Mesenchymal stem cell (in vitro differentiated cells and primary cell): ENCODE results near the gene PXDN.

Source experiments
- DNase-seq: peaks from one replicate; pipeline ENCODE4 v3.0.0-alpha.2; 2013
- H2AFZ ChIP-seq: one replicate; pipeline ENCODE4 v1.6.1; 2013; ENCODE audit warnings: low read depth, mild to moderate bottlenecking, control low read depth, inconsistent platforms, low read length, moderate library complexity
- H2AK5ac ChIP-seq: 2 replicates; pipeline ENCODE4 v1.6.1; 2013; ENCODE audit warnings: low read length, moderate library complexity, mild to moderate bottlenecking, inconsistent platforms; ENCODE audit not compliant: severe bottlenecking
- H2BK120ac ChIP-seq: one replicate; pipeline ENCODE4 v1.6.1; 2013; ENCODE audit warnings: low read depth, mild to moderate bottlenecking, inconsistent platforms, low read length, moderate library complexity
- H2BK12ac ChIP-seq, 2 experiments: one replicate each; pipeline ENCODE4 v1.6.1; 2013; ENCODE audit warnings: inconsistent platforms in 2 of 2, low read length in 2 of 2, mild to moderate bottlenecking in 2 of 2, moderate library complexity in 2 of 2, control low read depth in 1 of 2
- H2BK15ac ChIP-seq: one replicate; pipeline ENCODE4 v1.6.1; 2013; ENCODE audit warnings: mild to moderate bottlenecking, low read depth, inconsistent platforms; ENCODE audit not compliant: poor library complexity, severe bottlenecking
- H2BK5ac ChIP-seq: 2 replicates; pipeline ENCODE4 v1.6.1; 2013; ENCODE audit warnings: low read depth, mild to moderate bottlenecking, low read length, control low read depth, inconsistent platforms; ENCODE audit not compliant: poor library complexity, severe bottlenecking
- H3K14ac ChIP-seq, 2 experiments: one replicate each; pipeline ENCODE4 v1.6.1; 2013; ENCODE audit warnings: inconsistent platforms in 2 of 2, low read length in 2 of 2, control low read depth in 1 of 2, mild to moderate bottlenecking in 1 of 2, moderate library complexity in 1 of 2
- H3K18ac ChIP-seq, 2 experiments: one replicate each; pipeline ENCODE4 v1.6.1; 2013; ENCODE audit warnings: inconsistent platforms in 2 of 2, low read length in 2 of 2, control low read depth in 1 of 2, low read depth in 1 of 2, mild to moderate bottlenecking in 1 of 2
- H3K23ac ChIP-seq, 2 experiments: one replicate each; pipeline ENCODE4 v1.6.1; 2013; ENCODE audit warnings: inconsistent platforms in 2 of 2, low read length in 2 of 2, mild to moderate bottlenecking in 2 of 2, moderate library complexity in 2 of 2, control low read depth in 1 of 2
- H3K27ac ChIP-seq: 2 replicates; pipeline ENCODE4 v1.5.1; 2013; ENCODE audit warnings: mild to moderate bottlenecking, moderate library complexity, low read length, control low read depth, inconsistent platforms; ENCODE audit not compliant: poor library complexity, severe bottlenecking
- H3K27me3 ChIP-seq, 2 experiments: 2 replicates each; pipeline versions ENCODE4 v1.6.1 to v1.7.0; 2013; ENCODE audit warnings: low read length in 2 of 2, mild to moderate bottlenecking in 2 of 2, moderate library complexity in 2 of 2, control low read depth in 1 of 2, inconsistent platforms in 1 of 2; ENCODE audit not compliant: control insufficient read depth in 1 of 2, insufficient read depth in 1 of 2
- H3K36me3 ChIP-seq, 2 experiments: 2 replicates each; pipeline versions ENCODE4 v1.6.1 to v1.7.0; 2013; ENCODE audit warnings: low read length in 2 of 2, control low read depth in 1 of 2, inconsistent platforms in 1 of 2, low read depth in 1 of 2, mild to moderate bottlenecking in 1 of 2; ENCODE audit not compliant: insufficient read depth in 2 of 2, control insufficient read depth in 1 of 2
- H3K4ac ChIP-seq, 2 experiments: one replicate each; pipeline ENCODE4 v1.6.1; 2013; ENCODE audit warnings: inconsistent platforms in 2 of 2, low read length in 2 of 2, mild to moderate bottlenecking in 2 of 2, moderate library complexity in 2 of 2, control low read depth in 1 of 2, low read depth in 1 of 2
- H3K4me1 ChIP-seq: 2 replicates; pipeline ENCODE4 v1.6.1; 2013; ENCODE audit warnings: low read depth, low read length, control low read depth; ENCODE audit not compliant: control insufficient read depth, insufficient read depth
- H3K4me2 ChIP-seq: 2 replicates; pipeline ENCODE4 v1.6.1; 2013; ENCODE audit warnings: low read length, mild to moderate bottlenecking, inconsistent platforms; ENCODE audit not compliant: poor library complexity, severe bottlenecking
- H3K4me3 ChIP-seq, 2 experiments: 2 replicates each; pipeline versions ENCODE4 v1.5.1 to v1.7.0; 2013; ENCODE audit warnings: low read length in 2 of 2, mild to moderate bottlenecking in 2 of 2, control low read depth in 1 of 2, low read depth in 1 of 2; ENCODE audit not compliant: insufficient read depth in 1 of 2
- H3K79me1 ChIP-seq: replicated peaks from 2 replicates; pipeline ENCODE4 v1.6.1; 2013; ENCODE audit warnings: mild to moderate bottlenecking, control low read depth, low read length, inconsistent platforms; ENCODE audit not compliant: poor library complexity, severe bottlenecking
- H3K9ac ChIP-seq: 2 replicates; pipeline ENCODE4 v1.7.0; 2013; ENCODE audit warnings: mild to moderate bottlenecking, low read length, moderate library complexity
- H3K9me3 ChIP-seq: 2 replicates; pipeline ENCODE4 v1.7.0; 2013; ENCODE audit warnings: mild to moderate bottlenecking, low read length; ENCODE audit not compliant: control insufficient read depth
- H4K8ac ChIP-seq: one replicate; pipeline ENCODE4 v1.6.1; 2013; ENCODE audit warnings: inconsistent platforms, mild to moderate bottlenecking, low read length, moderate library complexity
- H4K91ac ChIP-seq: one replicate; pipeline ENCODE4 v1.6.1; 2013; ENCODE audit warnings: mild to moderate bottlenecking, low read length, inconsistent platforms
- WGBS: methylation state at CpG from one replicate; pipeline ENCODE4 v1.1.7; 2013; ENCODE audit warnings: mixed read lengths; 5-methylcytosine and 5-hydroxymethylcytosine counted together

PXDN gene

DNA sequence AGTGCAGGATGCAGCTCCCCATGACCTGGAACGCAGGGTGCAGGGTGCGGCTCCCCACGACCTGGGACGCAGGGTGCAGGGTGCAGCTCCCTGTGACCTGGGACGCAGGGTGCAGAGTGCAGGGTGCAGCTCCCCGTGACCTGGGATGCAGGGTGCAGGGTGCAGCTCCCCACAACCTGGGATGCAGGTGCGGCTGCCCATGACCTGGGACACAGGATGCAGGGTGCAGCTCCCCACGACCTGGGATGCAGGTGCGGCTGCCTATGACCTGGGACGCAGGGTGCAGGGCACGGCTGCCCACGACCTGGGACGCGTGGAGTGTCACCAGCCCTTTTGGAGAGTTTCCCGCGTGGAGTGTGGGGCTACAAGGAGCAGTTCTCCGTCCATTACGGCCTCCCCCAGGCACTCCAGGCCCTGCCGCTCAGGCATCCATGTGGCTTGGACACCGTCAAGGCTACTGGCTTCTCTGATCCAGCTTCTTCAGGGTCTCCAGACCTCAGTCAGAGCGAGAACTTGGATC is 38.7 kb downstream of the PXDN start:
- no peak overlapping the region for H3K14ac ChIP-seq

DNA sequence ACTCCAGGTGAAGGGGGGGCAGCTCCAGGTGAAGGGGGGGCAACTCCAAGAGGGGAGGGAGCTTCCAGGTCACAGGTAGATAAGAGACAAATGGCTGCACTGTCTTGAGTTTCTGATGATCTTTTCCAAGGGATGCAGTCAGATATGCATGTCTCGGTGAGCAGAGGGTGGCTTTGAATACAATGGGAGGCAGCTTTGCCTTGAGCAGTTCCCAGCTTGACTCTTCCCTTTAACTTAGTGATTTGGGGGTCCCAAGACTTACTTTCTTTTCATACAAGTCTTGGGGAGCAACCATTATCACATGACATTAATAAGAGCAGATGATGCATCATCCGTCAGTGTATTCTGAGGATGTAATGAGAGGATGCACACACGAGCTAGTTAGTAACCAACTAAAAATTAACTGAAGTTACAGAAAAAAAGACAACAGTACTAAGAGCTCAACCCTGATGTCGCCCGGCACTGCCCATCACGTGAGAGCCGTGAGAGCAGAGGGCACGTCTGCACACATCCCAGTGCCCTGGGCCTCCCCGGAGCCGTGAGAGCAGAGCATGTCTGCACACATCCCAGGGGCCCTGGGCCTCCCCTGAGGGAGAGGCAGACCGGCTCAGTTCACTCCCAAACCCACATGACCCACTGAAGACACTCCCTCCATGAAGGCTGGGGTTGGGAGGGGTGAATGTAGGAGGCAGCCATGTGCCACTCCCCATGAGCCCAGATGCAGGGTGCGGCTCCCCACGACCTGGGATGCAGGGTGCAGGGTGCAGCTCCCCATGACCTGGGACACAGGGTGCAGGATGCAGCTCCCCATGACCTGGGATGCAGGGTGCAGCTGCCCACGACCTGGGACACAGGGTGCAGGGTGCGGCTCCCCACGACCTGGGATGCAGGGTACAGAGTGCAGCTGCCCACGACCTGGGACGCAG is 39.4 kb downstream of the PXDN start:
- WGBS: 79% methylated on average over 15 of the region's 18 CpGs
- Histone ChIP-seq H3K23ac (no peak overlapping the region), H2BK5ac (no peak overlapping the region), H3K18ac (no peak overlapping the region), H3K27ac (peak overlapping the region; percentile 20), H3K27me3 (no peaks in the 10 kb centered on the region), H4K91ac (no peak overlapping the region), H3K36me3 (peaks cover 0 to 43% of the 10 kb centered on the region in 2 experiments), H2BK120ac (no peak overlapping the region), H3K4me1 (peaks cover 49% of the 10 kb centered on the region), H2AFZ (no peak overlapping the region), H4K8ac (no peak overlapping the region), H3K4ac (no peak overlapping the region), H3K4me3 (no peak overlapping the region), H3K14ac (no peak overlapping the region), H3K9ac (no peak overlapping the region), H3K79me1 (no peaks in the 10 kb centered on the region), H2BK15ac (no peak overlapping the region), H3K4me2 (no peak overlapping the region), H2BK12ac (no peak overlapping the region), H2AK5ac (no peak overlapping the region), H3K9me3 (no peaks in the 10 kb centered on the region)
- peak; percentile 83 for DNase-seq

More for the DNA sequence above, 38.7 kb downstream of the PXDN start:
- no peak for DNase-seq
- Histone ChIP-seq H2AK5ac (no peak overlapping the region), H4K8ac (no peak overlapping the region), H4K91ac (no peak overlapping the region), H3K4me2 (no peak overlapping the region), H3K79me1 (no peaks in the 10 kb centered on the region), H2AFZ (no peak overlapping the region), H3K27ac (no peak overlapping the region), H3K9me3 (no peaks in the 10 kb centered on the region), H3K9ac (no peak overlapping the region), H2BK15ac (no peak overlapping the region), H3K23ac (no peak overlapping the region), H2BK5ac (no peak overlapping the region), H3K4me1 (peaks cover 51% of the 10 kb centered on the region), H3K36me3 (peaks cover 0 to 50% of the 10 kb centered on the region in 2 experiments), H2BK120ac (no peak overlapping the region), H3K4me3 (no peak overlapping the region), H3K18ac (no peak overlapping the region), H2BK12ac (no peak overlapping the region), H3K4ac (no peak overlapping the region), H3K27me3 (no peaks in the 10 kb centered on the region)
- 92% methylated on average over 21 of the region's 21 CpGs for WGBS

DNA sequence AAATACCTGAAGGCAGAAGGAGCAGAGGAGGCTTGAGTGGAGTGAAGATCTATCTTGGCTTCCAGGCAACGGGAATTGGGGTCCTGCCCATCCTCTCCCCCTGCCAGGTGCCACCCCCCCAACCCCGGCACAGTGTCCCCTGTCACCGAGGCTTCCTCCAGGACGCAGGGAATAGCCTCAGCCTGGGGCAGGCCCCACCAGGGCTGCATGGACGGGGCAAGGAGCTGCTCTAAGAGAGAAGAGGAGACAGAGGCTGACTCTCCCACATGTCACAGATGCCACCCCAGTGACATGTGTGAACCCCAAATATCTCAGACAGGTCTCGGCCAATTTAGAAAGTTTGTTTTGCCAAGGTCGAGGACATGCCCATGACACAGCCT is 42.1 kb downstream of the PXDN start:
- no peak overlapping the region for H2BK120ac ChIP-seq
- no peak overlapping the region for H3K9ac ChIP-seq
- no peak overlapping the region for H3K4me2 ChIP-seq
- no peaks in the 10 kb centered on the region for H3K79me1 ChIP-seq
- H3K9me3 ChIP-seq: no peaks in the 10 kb centered on the region
- H4K91ac ChIP-seq: no peak overlapping the region
- H4K8ac ChIP-seq: no peak overlapping the region
- no peak overlapping the region for H2BK5ac ChIP-seq
- no peak overlapping the region for H3K27ac ChIP-seq
- no peak overlapping the region for H3K4me3 ChIP-seq
- peaks cover 0 to 30% of the 10 kb centered on the region in 2 experiments for H3K36me3 ChIP-seq
- H3K14ac ChIP-seq: no peak overlapping the region
- no peak overlapping the region for H2AFZ ChIP-seq
- no peak overlapping the region for H2AK5ac ChIP-seq
- H2BK15ac ChIP-seq: peak overlapping the region; percentile 39
- H3K27me3 ChIP-seq: no peaks in the 10 kb centered on the region
- no peak overlapping the region for H2BK12ac ChIP-seq
- no peak for DNase-seq
- H3K23ac ChIP-seq: no peak overlapping the region
- H3K18ac ChIP-seq: no peak overlapping the region
- H3K4ac ChIP-seq: no peak overlapping the region
- WGBS: 92% methylated on average over 7 of the region's 7 CpGs
- H3K4me1 ChIP-seq: peaks cover 34% of the 10 kb centered on the region

DNA sequence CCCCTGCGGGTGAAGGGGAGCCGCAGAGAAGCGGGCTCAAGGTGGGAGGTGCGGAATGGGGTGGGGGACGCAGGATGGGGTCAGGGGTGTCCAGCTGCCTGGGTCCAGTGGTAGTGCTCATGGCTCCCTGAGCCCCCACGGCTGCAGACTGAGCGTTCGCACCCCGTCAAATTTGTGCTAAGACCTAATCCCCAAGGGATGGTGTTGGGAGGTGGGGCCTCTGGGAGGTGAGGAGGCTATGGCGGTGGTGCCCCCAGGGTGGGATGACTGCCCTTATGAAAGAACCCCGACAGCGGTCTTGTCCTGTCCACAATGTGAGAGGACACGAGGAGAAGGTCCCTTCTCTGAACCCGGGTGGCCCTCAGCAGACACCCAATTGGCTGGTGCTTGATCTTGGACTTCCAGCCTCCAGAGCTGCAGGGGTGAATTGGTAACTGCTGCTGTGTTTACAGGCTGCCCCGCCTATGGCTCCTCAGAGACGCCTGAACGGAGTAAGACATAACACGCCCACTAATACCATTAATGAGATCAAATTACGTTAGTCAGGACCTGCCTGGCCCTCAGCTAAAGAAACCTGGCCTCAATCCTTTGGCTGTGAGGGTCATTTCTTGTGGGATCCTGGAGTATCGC is 42.6 kb downstream of the PXDN start:
- Histone ChIP-seq H2AK5ac (no peak overlapping the region), H2AFZ (no peak overlapping the region), H3K9me3 (no peaks in the 10 kb centered on the region), H3K36me3 (peaks cover 0 to 30% of the 10 kb centered on the region in 2 experiments), H3K27ac (no peak overlapping the region), H3K4me2 (no peak overlapping the region), H3K4ac (no peak overlapping the region), H2BK12ac (no peak overlapping the region), H3K79me1 (no peaks in the 10 kb centered on the region), H3K14ac (no peak overlapping the region), H3K9ac (no peak overlapping the region), H3K4me1 (peaks cover 34% of the 10 kb centered on the region), H3K27me3 (no peaks in the 10 kb centered on the region), H2BK120ac (no peak overlapping the region), H2BK5ac (no peak overlapping the region), H3K18ac (no peak overlapping the region), H3K4me3 (no peak overlapping the region), H2BK15ac (no peak overlapping the region), H4K8ac (no peak overlapping the region), H3K23ac (no peak overlapping the region), H4K91ac (no peak overlapping the region)
- no peak for DNase-seq
- WGBS: 92% methylated on average over 20 of the region's 20 CpGs
